DOHH2 (cell line): ENCODE measurements around the gene ACBD7.
A peak's percentile ranks its signal among the peaks of the same experiment; 100 is the strongest.

ENCODE experiments used
- H3F3A ChIP-seq: fragments of 200-600 bp; sonication (generic), shearing (Covaris generic); 2 replicates; pipeline ENCODE4 v1.6.0; 2016; ENCODE audit warnings: antibody characterized with exemption, mild to moderate bottlenecking; ENCODE audit not compliant: control insufficient read depth, insufficient read depth
- H3K27ac ChIP-seq: fragments of 200-600 bp; sonication (generic); 2 replicates; pipeline ENCODE4 v1.5.1; 2014; ENCODE audit warnings: low read depth, mild to moderate bottlenecking, low read length, moderate library complexity
- H3K27me3 ChIP-seq: fragments of 200-600 bp; sonication (generic); 2 replicates; pipeline ENCODE4 v1.6.1; 2014; ENCODE audit warnings: mild to moderate bottlenecking, low read length, mixed read lengths; ENCODE audit not compliant: control insufficient read depth
- H3K36me3 ChIP-seq: fragments of 200-600 bp; sonication (generic); 2 replicates; pipeline ENCODE4 v1.6.1; 2014; ENCODE audit warnings: mild to moderate bottlenecking, low read length, moderate library complexity, mixed read lengths; ENCODE audit not compliant: control insufficient read depth
- H3K4me1 ChIP-seq: fragments of 200-600 bp; sonication (generic); 2 replicates; pipeline ENCODE4 v1.6.1; 2014; ENCODE audit warnings: mild to moderate bottlenecking, low read length, mixed read lengths; ENCODE audit not compliant: control insufficient read depth
- H3K4me2 ChIP-seq: fragments of 200-600 bp; sonication (generic); 2 replicates; pipeline ENCODE4 v1.6.0; 2014; ENCODE audit warnings: mild to moderate bottlenecking, low read length, moderate library complexity
- H3K4me3 ChIP-seq: fragments of 200-600 bp; sonication (generic); 2 replicates; pipeline ENCODE4 v1.5.1; 2014; ENCODE audit warnings: mild to moderate bottlenecking, low read length, mixed read lengths
- H3K79me2 ChIP-seq: fragments of 200-600 bp; sonication (generic); 2 replicates; pipeline ENCODE4 v1.6.1; 2014; ENCODE audit warnings: mild to moderate bottlenecking, low read length, mixed read lengths; ENCODE audit not compliant: control insufficient read depth
- H3K9me2 ChIP-seq: fragments of 200-600 bp; sonication (generic); replicated peaks from 2 replicates; pipeline ENCODE4 v1.6.1; 2014; ENCODE audit warnings: mild to moderate bottlenecking, low read length, mixed read lengths; ENCODE audit not compliant: control insufficient read depth
- H3K9me3 ChIP-seq: fragments of 200-600 bp; sonication (generic); 2 replicates; pipeline ENCODE4 v1.6.1; 2014; ENCODE audit warnings: antibody characterized with exemption, low read length, mixed read lengths; ENCODE audit not compliant: control insufficient read depth, insufficient read depth
- H4K20me1 ChIP-seq: fragments of 200-600 bp; sonication (generic); 2 replicates; pipeline ENCODE4 v1.6.0; 2014; ENCODE audit warnings: low read depth, mild to moderate bottlenecking, antibody characterized with exemption, low read length, moderate library complexity; ENCODE audit not compliant: control insufficient read depth, insufficient read depth
- CTCF ChIP-seq: fragments of 200-600 bp; sonication (generic); IDR thresholded peaks from one replicate; pipeline ENCODE4 v1.5.1; 2014; ENCODE audit warnings: antibody characterized with exemption, mild to moderate bottlenecking, low read depth, low read length; ENCODE audit not compliant: poor library complexity, severe bottlenecking
- EZH2phosphoT487 ChIP-seq: fragments of 200-600 bp; sonication (generic); IDR thresholded peaks from 2 replicates; pipeline ENCODE4 v1.6.1; 2017; ENCODE audit warnings: borderline replicate concordance, mild to moderate bottlenecking, antibody characterized with exemption, low read length, moderate library complexity, mixed read lengths

ACBD7 gene

GRCh38 chr10:15088428-15089261 is at the start of gene ACBD7:
ACBD7 (minus strand) TSS chr10:15088776; CDS start chr10:15088728, 48 bp downstream.
- no peaks in the 10 kb centered on the region for H4K20me1 ChIP-seq
- H3K27me3 ChIP-seq, result no peaks in the 10 kb centered on the region
- TF ChIP-seq CTCF (no peak), EZH2phosphoT487 (no peak)

DNA sequence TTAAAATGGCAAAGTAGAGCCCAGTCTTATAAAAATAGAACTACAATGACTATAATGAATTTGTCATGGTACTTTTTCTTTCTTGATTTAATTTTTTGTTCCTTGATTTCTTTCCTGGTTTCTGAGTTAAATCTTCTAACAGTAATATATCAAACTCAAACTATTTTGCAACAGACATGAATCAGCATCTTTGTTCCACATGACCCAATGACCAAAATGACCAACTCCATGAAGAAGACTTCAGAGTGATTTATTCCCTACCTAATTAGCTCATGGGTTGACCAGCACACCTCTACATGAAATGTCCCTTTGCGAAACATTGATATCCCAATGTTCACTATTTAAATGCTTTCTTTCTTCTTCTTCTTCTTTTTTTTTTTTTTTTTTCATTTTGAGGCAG is 49.1 kb upstream of the ACBD7 start:
- Histone ChIP-seq H3K79me2 (no peaks in the 10 kb centered on the region), H3K27me3 (peaks cover 25% of the 10 kb centered on the region), H3K9me3 (no peaks in the 10 kb centered on the region), H3K4me2 (no peak overlapping the region), H3F3A (no peaks in the 10 kb centered on the region), H4K20me1 (no peaks in the 10 kb centered on the region), H3K36me3 (no peaks in the 10 kb centered on the region), H3K9me2 (no peaks in the 10 kb centered on the region), H3K27ac (no peak overlapping the region), H3K4me1 (no peaks in the 10 kb centered on the region), H3K4me3 (no peak overlapping the region)
- no peak for TF ChIP-seq EZH2phosphoT487
- TF ChIP-seq CTCF, result no peak

More at GRCh38 chr10:15088428-15089261, at the start of gene ACBD7:
- peak within 1 kb of the TSS; percentile 90 for H3K4me2 ChIP-seq
- H3K9me3 ChIP-seq, result no peaks in the 10 kb centered on the region
- H3K4me3 ChIP-seq, result peak within 1 kb of the TSS; percentile 82
- H3K36me3 ChIP-seq, result no peaks in the 10 kb centered on the region
- H3F3A ChIP-seq, result no peaks in the 10 kb centered on the region
- H3K79me2 ChIP-seq, result no peaks in the 10 kb centered on the region
- H3K27ac ChIP-seq, result no peak within 1 kb of the TSS
- H3K9me2 ChIP-seq, result no peaks in the 10 kb centered on the region
- peaks cover 6% of the 10 kb centered on the region; the same call in 1 of the 2 replicates for H3K4me1 ChIP-seq

DNA sequence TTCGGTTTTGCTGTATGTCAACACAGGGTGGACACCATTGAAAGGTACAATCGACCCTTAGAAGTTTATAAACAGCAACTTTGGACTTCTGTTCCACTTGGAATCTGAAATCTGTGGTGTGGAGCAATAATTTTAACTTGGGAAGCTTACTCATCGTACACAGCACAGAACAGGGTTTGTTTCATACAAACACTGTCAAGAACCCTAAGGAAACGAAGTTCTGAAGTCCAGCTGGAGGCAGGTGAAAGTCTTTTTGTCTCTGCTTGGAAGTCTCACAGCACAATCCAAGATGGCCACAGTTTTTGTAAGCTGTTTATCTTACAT is 48.4 kb upstream of the ACBD7 start:
- Histone ChIP-seq H3K4me1 (no peaks in the 10 kb centered on the region), H3F3A (no peaks in the 10 kb centered on the region), H3K9me2 (no peaks in the 10 kb centered on the region), H4K20me1 (no peaks in the 10 kb centered on the region), H3K36me3 (no peaks in the 10 kb centered on the region), H3K4me2 (no peak overlapping the region), H3K79me2 (no peaks in the 10 kb centered on the region), H3K27ac (no peak overlapping the region), H3K4me3 (no peak overlapping the region), H3K27me3 (peaks cover 20% of the 10 kb centered on the region), H3K9me3 (no peaks in the 10 kb centered on the region)
- TF ChIP-seq CTCF (no peak), EZH2phosphoT487 (no peak)
